ENCODE results near the gene NEK1. TPM values are rescaled to one million over a fixed set of nuclear protein-coding genes. Genes with fewer than 3 reads are reported as not detected.

NEK1 gene
- total and polyA plus RNA-seq, 2 of the 13 experiments (the other 11 are each of a cell fraction or from before 2014, with no cell fraction given), result 2.9 to 5.4 TPM

GRCh38 chr4:169565606-169566005, 46.8 kb downstream of the NEK1 start:
- Histone ChIP-seq H3K27me3 (ENCODE audit: control insufficient read depth in 1 of 2, insufficient read depth in 2 of 2, low read length in 2 of 2) (no peaks in the 10 kb centered on the region), H3K4me3 (replicated peaks in 1 of 3; ENCODE audit: insufficient read depth in 1 of 3, low read depth in 2 of 3, low read length in 3 of 3) (no peak overlapping the region), H3K36me3 (replicated peaks in 1 of 2; ENCODE audit: control insufficient read depth in 1 of 2, insufficient read depth in 2 of 2, low read length in 2 of 2) (no peaks in the 10 kb centered on the region), H3K9ac (ENCODE audit: insufficient read depth, low read depth, low read length) (no peak overlapping the region), H3K9me3 (ENCODE audit: low read length) (no peaks in the 10 kb centered on the region), H4K20me1 (ENCODE audit: insufficient read depth, low read length) (no peaks in the 10 kb centered on the region), H2AFZ (ENCODE audit: low read length) (no peak overlapping the region), H3K27ac (ENCODE audit: extremely low read length, insufficient read depth, low read length) (no peak overlapping the region), H3K4me1 (ENCODE audit: insufficient read depth, low read length) (no peaks in the 10 kb centered on the region), H3K79me2 (ENCODE audit: insufficient read depth, low read length) (no peaks in the 10 kb centered on the region), H3K4me2 (ENCODE audit: low read depth, low read length) (no peak overlapping the region)
- ATAC-seq, result no peak
- in situ Hi-C loops (cut with HindIII; ENCODE audit: extremely low pct_ligation_motif_present, low pct_unique_long_range_greater_than_20kb), result no loop called here
- intact Hi-C loops (cut with micrococcal nuclease; ENCODE audit: unreplicated experiment), result loop anchor here (5.0 to 10.0 kb wide), 2 partner anchors 561 to 1383 kb away; no protein-coding TSS in a partner anchor
- no peak for TF ChIP-seq ZNF780A (CRISPR knock-in tag; IDR thresholded peaks at IDR 0.05)
- BruUV-seq (replicated peaks), result no TSS peak
- FAIRE-seq, result no peak
- ChIA-PET POLR2A (no interaction called here), CTCF (ENCODE audit: low intra/inter-chr PET ratio, low total read pairs) (no interaction called here)
- 89% methylated on average over 3 of the region's 3 CpGs for WGBS (ENCODE audit: low lambda C conversion rate)
- no peak for DNase-seq (ENCODE audit: low spot score)

DNA sequence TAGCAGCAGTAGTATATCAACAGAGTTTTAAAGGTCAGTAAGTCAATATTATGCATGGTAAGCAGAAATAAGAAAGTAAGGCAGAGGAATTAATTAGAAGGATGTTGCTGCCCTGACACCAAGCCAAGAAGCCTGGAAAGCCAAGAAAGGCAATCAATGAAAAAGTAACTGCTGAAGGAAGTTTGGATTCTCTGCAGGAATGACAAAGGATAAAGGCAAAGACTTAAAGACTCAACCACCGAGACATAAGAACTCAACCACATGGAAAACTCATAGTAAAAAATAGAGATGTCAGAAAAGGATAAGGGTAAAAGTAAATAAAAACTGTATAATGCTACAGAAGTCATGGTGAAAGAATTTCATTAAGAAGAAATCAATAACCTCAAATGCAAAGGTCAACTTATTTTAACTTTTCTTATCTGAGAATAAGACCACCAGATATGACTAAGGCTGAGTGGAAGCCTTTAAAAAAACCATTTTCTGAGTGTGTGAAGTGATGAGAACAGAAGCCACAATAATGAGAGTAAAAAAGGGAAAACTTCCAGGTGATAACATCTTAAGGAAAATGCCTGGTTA, 55.2 kb downstream of the NEK1 start:
- Histone ChIP-seq H3K79me2 (ENCODE audit: insufficient read depth, low read length) (no peaks in the 10 kb centered on the region), H3K27me3 (ENCODE audit: control insufficient read depth in 1 of 2, insufficient read depth in 2 of 2, low read length in 2 of 2) (no peaks in the 10 kb centered on the region), H3K4me1 (ENCODE audit: insufficient read depth, low read length) (no peaks in the 10 kb centered on the region), H3K9ac (ENCODE audit: insufficient read depth, low read depth, low read length) (no peak overlapping the region), H3K4me2 (ENCODE audit: low read depth, low read length) (no peak overlapping the region), H3K4me3 (replicated peaks in 1 of 3; ENCODE audit: insufficient read depth in 1 of 3, low read depth in 2 of 3, low read length in 3 of 3) (no peak overlapping the region), H4K20me1 (ENCODE audit: insufficient read depth, low read length) (no peaks in the 10 kb centered on the region), H3K36me3 (replicated peaks in 1 of 2; ENCODE audit: control insufficient read depth in 1 of 2, insufficient read depth in 2 of 2, low read length in 2 of 2) (peaks cover 0 to 12% of the 10 kb centered on the region in 2 experiments; a peak in 1 of 5 replicates), H2AFZ (ENCODE audit: low read length) (no peak overlapping the region), H3K9me3 (ENCODE audit: low read length) (peaks cover 7% of the 10 kb centered on the region; the same call in 1 of the 2 replicates), H3K27ac (ENCODE audit: extremely low read length, insufficient read depth, low read length) (no peak overlapping the region)
- intact Hi-C loops (cut with micrococcal nuclease; ENCODE audit: unreplicated experiment) (no loop called here), in situ Hi-C loops (cut with HindIII; ENCODE audit: extremely low pct_ligation_motif_present, low pct_unique_long_range_greater_than_20kb) (no loop called here)
- WGBS (ENCODE audit: low lambda C conversion rate), result 100% methylated on average over 1 of the region's 1 CpG
- ATAC-seq, result no peak
- DNase-seq (ENCODE audit: low spot score), result no peak
- POLR2A ChIA-PET, result no interaction called here
- no peak for FAIRE-seq
- CTCF ChIA-PET (ENCODE audit: low intra/inter-chr PET ratio, low total read pairs), result no interaction called here
- no TSS peak for BruUV-seq (replicated peaks)
- no peak for TF ChIP-seq CENPT (CRISPR knock-in tag; IDR thresholded peaks at IDR 0.05; ENCODE audit: low read depth)
- TF ChIP-seq ONECUT2 (CRISPR knock-in tag; IDR thresholded peaks at IDR 0.05), result no peak
- TF ChIP-seq, protein P1, sequence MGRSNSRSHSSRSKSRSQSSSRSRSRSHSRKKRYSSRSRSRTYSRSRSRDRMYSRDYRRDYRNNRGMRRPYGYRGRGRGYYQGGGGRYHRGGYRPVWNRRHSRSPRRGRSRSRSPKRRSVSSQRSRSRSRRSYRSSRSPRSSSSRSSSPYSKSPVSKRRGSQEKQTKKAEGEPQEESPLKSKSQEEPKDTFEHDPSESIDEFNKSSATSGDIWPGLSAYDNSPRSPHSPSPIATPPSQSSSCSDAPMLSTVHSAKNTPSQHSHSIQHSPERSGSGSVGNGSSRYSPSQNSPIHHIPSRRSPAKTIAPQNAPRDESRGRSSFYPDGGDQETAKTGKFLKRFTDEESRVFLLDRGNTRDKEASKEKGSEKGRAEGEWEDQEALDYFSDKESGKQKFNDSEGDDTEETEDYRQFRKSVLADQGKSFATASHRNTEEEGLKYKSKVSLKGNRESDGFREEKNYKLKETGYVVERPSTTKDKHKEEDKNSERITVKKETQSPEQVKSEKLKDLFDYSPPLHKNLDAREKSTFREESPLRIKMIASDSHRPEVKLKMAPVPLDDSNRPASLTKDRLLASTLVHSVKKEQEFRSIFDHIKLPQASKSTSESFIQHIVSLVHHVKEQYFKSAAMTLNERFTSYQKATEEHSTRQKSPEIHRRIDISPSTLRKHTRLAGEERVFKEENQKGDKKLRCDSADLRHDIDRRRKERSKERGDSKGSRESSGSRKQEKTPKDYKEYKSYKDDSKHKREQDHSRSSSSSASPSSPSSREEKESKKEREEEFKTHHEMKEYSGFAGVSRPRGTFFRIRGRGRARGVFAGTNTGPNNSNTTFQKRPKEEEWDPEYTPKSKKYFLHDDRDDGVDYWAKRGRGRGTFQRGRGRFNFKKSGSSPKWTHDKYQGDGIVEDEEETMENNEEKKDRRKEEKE (IDR thresholded peaks at IDR 0.05), result no peak
- TF ChIP-seq ATF6 (CRISPR knock-in tag; conservative IDR thresholded peaks at IDR 0.05), result no peak
- no peak for TF ChIP-seq SYNCRIP (IDR thresholded peaks at IDR 0.05; ENCODE audit: insufficient read depth, low read depth, low read length)
- TF ChIP-seq, protein P2, sequence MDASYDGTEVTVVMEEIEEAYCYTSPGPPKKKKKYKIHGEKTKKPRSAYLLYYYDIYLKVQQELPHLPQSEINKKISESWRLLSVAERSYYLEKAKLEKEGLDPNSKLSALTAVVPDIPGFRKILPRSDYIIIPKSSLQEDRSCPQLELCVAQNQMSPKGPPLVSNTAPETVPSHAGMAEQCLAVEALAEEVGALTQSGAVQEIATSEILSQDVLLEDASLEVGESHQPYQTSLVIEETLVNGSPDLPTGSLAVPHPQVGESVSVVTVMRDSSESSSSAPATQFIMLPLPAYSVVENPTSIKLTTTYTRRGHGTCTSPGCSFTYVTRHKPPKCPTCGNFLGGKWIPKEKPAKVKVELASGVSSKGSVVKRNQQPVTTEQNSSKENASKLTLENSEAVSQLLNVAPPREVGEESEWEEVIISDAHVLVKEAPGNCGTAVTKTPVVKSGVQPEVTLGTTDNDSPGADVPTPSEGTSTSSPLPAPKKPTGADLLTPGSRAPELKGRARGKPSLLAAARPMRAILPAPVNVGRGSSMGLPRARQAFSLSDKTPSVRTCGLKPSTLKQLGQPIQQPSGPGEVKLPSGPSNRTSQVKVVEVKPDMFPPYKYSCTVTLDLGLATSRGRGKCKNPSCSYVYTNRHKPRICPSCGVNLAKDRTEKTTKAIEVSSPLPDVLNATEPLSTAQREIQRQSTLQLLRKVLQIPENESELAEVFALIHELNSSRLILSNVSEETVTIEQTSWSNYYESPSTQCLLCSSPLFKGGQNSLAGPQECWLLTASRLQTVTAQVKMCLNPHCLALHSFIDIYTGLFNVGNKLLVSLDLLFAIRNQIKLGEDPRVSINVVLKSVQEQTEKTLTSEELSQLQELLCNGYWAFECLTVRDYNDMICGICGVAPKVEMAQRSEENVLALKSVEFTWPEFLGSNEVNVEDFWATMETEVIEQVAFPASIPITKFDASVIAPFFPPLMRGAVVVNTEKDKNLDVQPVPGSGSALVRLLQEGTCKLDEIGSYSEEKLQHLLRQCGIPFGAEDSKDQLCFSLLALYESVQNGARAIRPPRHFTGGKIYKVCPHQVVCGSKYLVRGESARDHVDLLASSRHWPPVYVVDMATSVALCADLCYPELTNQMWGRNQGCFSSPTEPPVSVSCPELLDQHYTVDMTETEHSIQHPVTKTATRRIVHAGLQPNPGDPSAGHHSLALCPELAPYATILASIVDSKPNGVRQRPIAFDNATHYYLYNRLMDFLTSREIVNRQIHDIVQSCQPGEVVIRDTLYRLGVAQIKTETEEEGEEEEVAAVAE (CRISPR knock-in tag; IDR thresholded peaks at IDR 0.05; ENCODE audit: borderline replicate concordance), result no peak
- TF ChIP-seq MAFK (conservative IDR thresholded peaks at IDR 0.05 in 1 of 2, IDR thresholded peaks at IDR 0.05 in 1 of 2; ENCODE audit: low read length in 2 of 2), result peak; percentile 64 to 83

All from HepG2 (cell line).